K562 (cell line): ENCODE results near the gene CPT1B. TPM values are rescaled to one million over a fixed set of nuclear protein-coding genes. Genes with fewer than 3 reads are reported as not detected.

Experiments
- ATAC-seq: fragments of 200-7000 bp; cut with Tn5 transposase; 3 replicates; pipeline ENCODE4 v1.9.1; 2020; ENCODE audit warnings: moderate library complexity
- BruUV-seq: library from RNA; stranded (reverse); fragments of 400-500 nt; replicated peaks from 2 replicates; lab custom pipeline; 2021; lab: Mats Ljungman, UMichigan
- CTCF ChIA-PET: fragments of 300-600 bp; formaldehyde crosslinking; extraction: SDS; loops from one replicate; lab custom pipeline; 2021; ENCODE audit warnings: low intra/inter-chr PET ratio; lab: Yijun Ruan, JAX
- POLR2A ChIA-PET: fragments of 300-600, 350-650 bp; sonication (Branson Sonifier 250); formaldehyde crosslinking; extraction: SDS; loops from one replicate; lab custom pipeline; 2021; ENCODE audit warnings: antibody characterized with exemption, inconsistent platforms; lab: Yijun Ruan, JAX
- DNase-seq, 4 experiments: peaks; one replicate each; pipeline versions ENCODE4 v3.0.0 to v3.0.0-alpha.2; 2011 to 2018; ENCODE audit warnings: low spot score in 3 of 4, mixed read lengths in 3 of 4; ENCODE audit errors: extremely low read depth in 1 of 4
- FAIRE-seq: peaks from 2 replicates; lab custom pipeline; 2011; peaks lifted over from hg19 to GRCh38; lab: Jason Lieb, UNC
- H2AFZ ChIP-seq: 2 replicates; pipeline ENCODE4 v1.6.0; 2011; ENCODE audit warnings: low read depth, low read length, control low read depth, inconsistent platforms
- H3K27ac ChIP-seq: fragments of 200-600 bp; 3 replicates; pipeline ENCODE4 v1.8.0; 2011; ENCODE audit warnings: low read depth, mild to moderate bottlenecking, control low read depth, inconsistent platforms, low read length, moderate library complexity, mixed read lengths; ENCODE audit errors: extremely low read depth
- H3K27me3 ChIP-seq, 2 experiments: fragments of 300-600 bp in 1 of 2; 2 replicates in 1 of 2; 3 replicates in 1 of 2; pipeline versions ENCODE4 v1.6.0 to v1.8.0; 2011; ENCODE audit warnings: inconsistent platforms in 2 of 2, low read length in 2 of 2, mild to moderate bottlenecking in 1 of 2, mixed read lengths in 1 of 2, moderate library complexity in 1 of 2; ENCODE audit not compliant: control insufficient read depth in 2 of 2, insufficient read depth in 2 of 2
- H3K36me3 ChIP-seq: fragments of 300-600 bp; 3 replicates; pipeline ENCODE4 v1.8.0; 2011; ENCODE audit warnings: mild to moderate bottlenecking, low read length, inconsistent platforms; ENCODE audit not compliant: control insufficient read depth, insufficient read depth
- H3K4me1 ChIP-seq, 2 experiments: fragments of 200-600 bp in 1 of 2; replicated peaks in 1 of 2; 2 replicates in 1 of 2; 3 replicates in 1 of 2; pipeline versions ENCODE4 v1.5.1 to v1.8.0; 2011; ENCODE audit warnings: inconsistent platforms in 2 of 2, low read length in 2 of 2, mild to moderate bottlenecking in 1 of 2, mixed read lengths in 1 of 2, moderate library complexity in 1 of 2; ENCODE audit not compliant: control insufficient read depth in 2 of 2, insufficient read depth in 2 of 2
- H3K4me2 ChIP-seq: 2 replicates; pipeline ENCODE4 v1.6.1; 2011; ENCODE audit warnings: low read length, control low read depth, inconsistent platforms, mixed read lengths; ENCODE audit not compliant: insufficient read depth
- H3K4me3 ChIP-seq: fragments of 200-600 bp; sonication (generic), shearing (Covaris generic); 2 replicates; pipeline ENCODE4 v1.5.1; 2016; ENCODE audit warnings: control low read depth, inconsistent platforms
- H3K79me2 ChIP-seq: fragments of 200-600 bp; 3 replicates; pipeline ENCODE4 v1.8.0; 2011; ENCODE audit warnings: low read length, inconsistent platforms; ENCODE audit not compliant: control insufficient read depth, insufficient read depth
- H3K9ac ChIP-seq, 2 experiments: 2 replicates each; pipeline versions ENCODE4 v1.6.0 to v1.6.1; 2011; ENCODE audit warnings: low read depth in 2 of 2, low read length in 2 of 2, control low read depth in 1 of 2, inconsistent platforms in 1 of 2, mild to moderate bottlenecking in 1 of 2, mixed read lengths in 1 of 2; ENCODE audit not compliant: insufficient read depth in 1 of 2
- H3K9me1 ChIP-seq: one replicate; pipeline ENCODE4 v1.6.0; 2011; ENCODE audit warnings: inconsistent platforms, mild to moderate bottlenecking, low read length, moderate library complexity; ENCODE audit not compliant: control insufficient read depth, insufficient read depth
- H3K9me3 ChIP-seq: replicated peaks from 2 replicates; pipeline ENCODE4 v1.5.1; 2011; ENCODE audit warnings: low read depth, low read length, inconsistent platforms; ENCODE audit not compliant: control insufficient read depth, insufficient read depth
- H4K20me1 ChIP-seq: replicated peaks from 2 replicates; pipeline ENCODE4 v1.6.1; 2011; ENCODE audit warnings: low read length, inconsistent platforms, mixed read lengths; ENCODE audit not compliant: control insufficient read depth, insufficient read depth
- GATAD2B ChIP-seq: fragments of 450-650 bp; IDR thresholded peaks from 2 replicates; pipeline ENCODE4 v1.6.1; 2017; ENCODE audit warnings: mild to moderate bottlenecking, borderline replicate concordance
- POLR2A ChIP-seq: fragments of 450-650 bp; conservative IDR thresholded peaks from 2 replicates; pipeline ENCODE4 v1.6.1; 2016
- TBP ChIP-seq: optimal IDR thresholded peaks from 2 replicates; pipeline ENCODE3; 2011; ENCODE audit warnings: low read depth, low read length, improper control_type of control experiment
- XRCC5 ChIP-seq: fragments of 200-400 bp; formaldehyde crosslinking; IDR thresholded peaks from 2 replicates; pipeline ENCODE4 v1.6.1; 2017; ENCODE audit warnings: low read depth, mild to moderate bottlenecking, low read length
- ZBTB33 ChIP-seq: sonication (generic); formaldehyde crosslinking; IDR thresholded peaks from 2 replicates; pipeline ENCODE4 v1.8.1; 2023; ENCODE audit warnings: mild to moderate bottlenecking, missing genetic modification reagents
- WGBS: fragments of 100-300 bp; shearing (Covaris generic); methylation state at CpG from one replicate; pipeline ENCODE4 v1.1.6; 2016; ENCODE audit warnings: low coverage, mixed read lengths; ENCODE audit not compliant: insufficient coverage; ENCODE audit errors: missing lambda C conversion rate; 5-methylcytosine and 5-hydroxymethylcytosine counted together
- in situ Hi-C: fragments of 300-500 bp; cut with MboI; formaldehyde crosslinking; loops from 4 replicates; pipeline ENCODE4 v1.15.0; 2018; ENCODE audit warnings: inconsistent platforms, mixed read lengths
- intact Hi-C: fragments of 100-400 bp; cut with micrococcal nuclease; formaldehyde crosslinking; loops from 2 replicates; pipeline ENCODE4 v1.14.2; 2022
- polyA plus RNA-seq, 8 experiments: library from polyadenylated mRNA; depleted of rRNA in 4 of 8; stranded (reverse) in 5 of 8; unstranded in 3 of 8; fragments of >200 nt; fragmentation: Nextera tagmentation in 2 of 8; fragmentation: Illumina TruSeq in 1 of 8; extraction: Ambion mirVana in 2 of 8; extraction: Trizol in 1 of 8; gene quantifications; 2 replicates each; pipeline versions ENCODE4 v1.2.1 to v1.2.3, GENCODE V29; 2011 to 2014; ENCODE audit warnings: inconsistent platforms in 1 of 8, missing spikeins in 1 of 8
- total RNA-seq, 7 experiments: library from RNA; depleted of rRNA in 6 of 7; stranded (reverse); fragments of >200 nt in 6 of 7; fragmentation: Illumina TruSeq in 2 of 7; extraction: Trizol in 2 of 7; gene quantifications; 2 replicates each; pipeline versions ENCODE4 v1.2.1 to v1.2.3, GENCODE V29; 2011 to 2021; ENCODE audit warnings: low replicate concordance in 1 of 7

CPT1B gene
- total and polyA plus RNA-seq, 9 of the 15 experiments (the other 6 are each of a cell fraction or from before 2014, with no cell fraction given) = 0.35 to 6.1 (median 2.6) TPM

GRCh38 chr22:50523458-50523805 lies 54.8 kb downstream of the CPT1B start:
- BruUV-seq = no TSS peak
- Histone ChIP-seq H3K36me3 (peaks cover 53% of the 10 kb centered on the region; the same call in 1 of the 3 replicates), H4K20me1 (peaks cover 12% of the 10 kb centered on the region; the same call in 1 of the 2 replicates), H3K9ac (peak overlapping the region in 1 of 2 experiments; percentile 96; a peak in 1 of 4 replicates), H3K4me1 (peaks cover 8 to 50% of the 10 kb centered on the region in 2 experiments; a peak in 4 of 5 replicates), H3K79me2 (peaks cover 34% of the 10 kb centered on the region), H3K9me1 (no peaks in the 10 kb centered on the region), H3K27ac (no peak overlapping the region), H3K27me3 (no peaks in the 10 kb centered on the region), H3K4me2 (no peak overlapping the region), H3K4me3 (no peak overlapping the region), H2AFZ (no peak overlapping the region)
- DNase-seq = no peak
- CTCF ChIA-PET = no interaction called here
- WGBS = 86% methylated on average over 15 of the region's 16 CpGs
- POLR2A ChIA-PET = interaction anchor here (5.3 kb wide), 1 partner anchor 14 kb away, joined by 65 read pairs; the partner anchor contains the start of genes LMF2 and NCAPH2
- intact Hi-C loops (no loop called here), in situ Hi-C loops (loop anchor here (5.0 kb wide), 1 partner anchor 44 kb away; no protein-coding TSS in a partner anchor)
- ATAC-seq = no peak
- no peak for TF ChIP-seq TBP
- no peak for TF ChIP-seq GATAD2B
- peak; percentile 85 for TF ChIP-seq ZBTB33 (CRISPR knock-in tag)
- no peak for TF ChIP-seq XRCC5
- TF ChIP-seq POLR2A = 0 out of 2 replicates have a peak, but pooled peaks have one; percentile 3
- TF ChIP-seq, all 486 proteins: peak for 2
- no peak for FAIRE-seq
- no peaks in the 10 kb centered on the region for H3K9me3 ChIP-seq
